Measurements from ENCODE around the gene CLDN1. TPM values are rescaled to one million over a fixed set of nuclear protein-coding genes. Genes with fewer than 3 reads are reported as not detected.

CLDN1 gene
- total and polyA plus RNA-seq, 2 of the 13 experiments (the other 11 are each of a cell fraction or from before 2014, with no cell fraction given) = 42.7 to 51.6 TPM

- TF ChIP-seq ZFP90 (CRISPR knock-in tag; IDR thresholded peaks at IDR 0.05; ENCODE audit: borderline replicate concordance) (0 out of 2 replicates have a peak, but pooled peaks have one; percentile 49), NR2F2 (IDR thresholded peaks at IDR 0.05; ENCODE audit: borderline replicate concordance, low read depth) (0 out of 2 replicates have a peak, but pooled peaks have one; percentile 25), SALL1 (CRISPR knock-in tag; IDR thresholded peaks at IDR 0.05) (no peak; the same call in 1 of the 2 replicates), ZNF670 (CRISPR knock-in tag; IDR thresholded peaks at IDR 0.05; ENCODE audit: borderline replicate concordance) (no peak), ZNF275 (CRISPR knock-in tag; IDR thresholded peaks at IDR 0.05; ENCODE audit: borderline replicate concordance) (no peak), RXRA (CRISPR knock-in tag; IDR thresholded peaks at IDR 0.05) (no peak; the same call in 1 of the 2 replicates), RELA (CRISPR knock-in tag; IDR thresholded peaks at IDR 0.05) (peak; percentile 29; the same call in 1 of the 2 replicates), ZNF383 (CRISPR knock-in tag; IDR thresholded peaks at IDR 0.05; ENCODE audit: borderline replicate concordance) (no peak), EHMT2 (IDR thresholded peaks at IDR 0.05; ENCODE audit: borderline replicate concordance, low read depth, low read length) (no peak), MIXL1 (CRISPR knock-in tag; IDR thresholded peaks at IDR 0.05) (no peak), RCOR2 (CRISPR knock-in tag; IDR thresholded peaks at IDR 0.05) (peak; percentile 47; the same call in 1 of the 2 replicates), MAZ (IDR thresholded peaks at IDR 0.05; ENCODE audit: borderline replicate concordance, low read depth, low read length) (no peak), MAZ (CRISPR knock-in tag; IDR thresholded peaks at IDR 0.05; ENCODE audit: low read depth) (no peak), ZNF709 (CRISPR knock-in tag; IDR thresholded peaks at IDR 0.05) (no peak), SIN3B (IDR thresholded peaks at IDR 0.05; ENCODE audit: low read length) (no peak), HMG20B (CRISPR knock-in tag; conservative IDR thresholded peaks at IDR 0.05) (no peak), SATB2 (CRISPR knock-in tag; IDR thresholded peaks at IDR 0.05) (no peak), E2F1 (CRISPR knock-in tag; IDR thresholded peaks at IDR 0.05) (0 out of 2 replicates have a peak, but pooled peaks have one; percentile 41), CENPX (CRISPR knock-in tag; IDR thresholded peaks at IDR 0.05) (no peak), ATAD3A (CRISPR knock-in tag; IDR thresholded peaks at IDR 0.05) (no peak), E2F2 (CRISPR knock-in tag; IDR thresholded peaks at IDR 0.05; ENCODE audit: borderline replicate concordance) (no peak)
- TF ChIP-seq, protein P1, sequence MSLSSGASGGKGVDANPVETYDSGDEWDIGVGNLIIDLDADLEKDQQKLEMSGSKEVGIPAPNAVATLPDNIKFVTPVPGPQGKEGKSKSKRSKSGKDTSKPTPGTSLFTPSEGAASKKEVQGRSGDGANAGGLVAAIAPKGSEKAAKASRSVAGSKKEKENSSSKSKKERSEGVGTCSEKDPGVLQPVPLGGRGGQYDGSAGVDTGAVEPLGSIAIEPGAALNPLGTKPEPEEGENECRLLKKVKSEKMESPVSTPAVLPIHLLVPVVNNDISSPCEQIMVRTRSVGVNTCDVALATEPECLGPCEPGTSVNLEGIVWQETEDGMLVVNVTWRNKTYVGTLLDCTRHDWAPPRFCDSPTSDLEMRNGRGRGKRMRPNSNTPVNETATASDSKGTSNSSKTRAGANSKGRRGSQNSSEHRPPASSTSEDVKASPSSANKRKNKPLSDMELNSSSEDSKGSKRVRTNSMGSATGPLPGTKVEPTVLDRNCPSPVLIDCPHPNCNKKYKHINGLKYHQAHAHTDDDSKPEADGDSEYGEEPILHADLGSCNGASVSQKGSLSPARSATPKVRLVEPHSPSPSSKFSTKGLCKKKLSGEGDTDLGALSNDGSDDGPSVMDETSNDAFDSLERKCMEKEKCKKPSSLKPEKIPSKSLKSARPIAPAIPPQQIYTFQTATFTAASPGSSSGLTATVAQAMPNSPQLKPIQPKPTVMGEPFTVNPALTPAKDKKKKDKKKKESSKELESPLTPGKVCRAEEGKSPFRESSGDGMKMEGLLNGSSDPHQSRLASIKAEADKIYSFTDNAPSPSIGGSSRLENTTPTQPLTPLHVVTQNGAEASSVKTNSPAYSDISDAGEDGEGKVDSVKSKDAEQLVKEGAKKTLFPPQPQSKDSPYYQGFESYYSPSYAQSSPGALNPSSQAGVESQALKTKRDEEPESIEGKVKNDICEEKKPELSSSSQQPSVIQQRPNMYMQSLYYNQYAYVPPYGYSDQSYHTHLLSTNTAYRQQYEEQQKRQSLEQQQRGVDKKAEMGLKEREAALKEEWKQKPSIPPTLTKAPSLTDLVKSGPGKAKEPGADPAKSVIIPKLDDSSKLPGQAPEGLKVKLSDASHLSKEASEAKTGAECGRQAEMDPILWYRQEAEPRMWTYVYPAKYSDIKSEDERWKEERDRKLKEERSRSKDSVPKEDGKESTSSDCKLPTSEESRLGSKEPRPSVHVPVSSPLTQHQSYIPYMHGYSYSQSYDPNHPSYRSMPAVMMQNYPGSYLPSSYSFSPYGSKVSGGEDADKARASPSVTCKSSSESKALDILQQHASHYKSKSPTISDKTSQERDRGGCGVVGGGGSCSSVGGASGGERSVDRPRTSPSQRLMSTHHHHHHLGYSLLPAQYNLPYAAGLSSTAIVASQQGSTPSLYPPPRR (CRISPR knock-in tag; IDR thresholded peaks at IDR 0.05; ENCODE audit: borderline replicate concordance) = 0 out of 2 replicates have a peak, but pooled peaks have one; percentile 32
Observed at GRCh38 chr3:190345027-190345821, 23.0 kb upstream of the CLDN1 start (continued).
